GM19397 (cell line): ENCODE measurements around the gene GNAS.
"Not testable (repeated sequence)": the region's sequence is repeated elsewhere in the genome, so short reads cannot be mapped to it uniquely, and the experiment has no call there.

ENCODE experiments used
- ATAC-seq: cut with Tn5 transposase; IDR thresholded peaks from one replicate; pipeline ENCODE4 v1.9.1; 2021; ENCODE audit warnings: mild to moderate bottlenecking, moderate library complexity; ENCODE audit not compliant: unreplicated experiment

The GNAS gene

GRCh38 chr20:58922036-58922435, 69.5 kb downstream of the GNAS start:
- no peak for ATAC-seq

DNA sequence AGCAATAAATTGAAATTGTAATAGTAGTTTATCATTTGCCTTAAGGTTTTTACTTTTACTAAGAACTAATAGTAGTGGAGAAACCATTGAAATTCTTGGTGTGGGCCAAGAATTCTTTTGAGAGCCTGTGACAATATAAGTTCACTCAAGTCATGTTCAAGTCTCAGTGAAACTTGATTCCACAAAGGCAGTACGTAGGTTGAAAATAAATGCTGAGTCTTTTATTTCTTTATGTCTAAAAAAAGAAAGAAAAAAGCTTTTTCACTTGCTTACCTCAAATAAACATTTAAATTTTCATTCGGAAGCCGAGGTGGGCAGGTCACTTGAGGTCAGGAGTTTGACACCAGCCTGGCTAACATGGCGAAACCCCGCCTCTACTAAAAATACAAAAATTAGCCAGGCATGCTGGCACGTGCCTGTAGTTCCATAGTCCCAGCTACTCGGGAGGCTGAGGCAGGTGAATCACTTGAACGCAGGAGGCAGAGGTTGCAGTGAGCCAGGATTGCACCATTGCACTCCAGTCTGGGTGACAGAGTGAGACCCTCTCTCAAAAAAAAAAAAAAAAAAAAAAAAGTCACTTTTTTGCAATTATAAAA, 70.7 kb downstream of the GNAS start:
- no peak for ATAC-seq

GRCh38 chr20:58926802-58927489, 74.4 kb downstream of the GNAS start:
- ATAC-seq: no peak

GRCh38 chr20:58927490-58928061, 75.1 kb downstream of the GNAS start:
- no peak for ATAC-seq

DNA sequence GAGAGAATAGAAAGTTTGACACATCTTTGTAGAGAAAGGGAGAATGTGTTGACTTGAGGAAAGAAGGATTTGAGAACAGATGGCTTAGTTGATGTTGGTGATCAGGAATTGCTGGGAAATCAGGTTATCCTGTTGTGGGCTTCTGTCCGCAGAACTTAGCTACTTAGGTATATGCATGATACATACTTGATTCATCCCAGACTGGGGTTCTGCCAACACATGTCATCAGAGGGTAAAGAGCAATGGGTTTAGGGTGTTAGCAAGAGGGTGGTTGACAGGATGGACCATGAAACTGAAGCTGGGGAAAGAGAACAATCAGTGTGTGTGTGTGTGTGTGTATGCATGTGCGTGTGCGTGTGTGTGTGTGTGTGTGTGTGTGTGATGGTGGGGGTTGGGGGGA, 78.0 kb downstream of the GNAS start:
- no peak for ATAC-seq

- no peak for ATAC-seq
Observed at GRCh38 chr20:58932170-58932569, 79.7 kb downstream of the GNAS start.

DNA sequence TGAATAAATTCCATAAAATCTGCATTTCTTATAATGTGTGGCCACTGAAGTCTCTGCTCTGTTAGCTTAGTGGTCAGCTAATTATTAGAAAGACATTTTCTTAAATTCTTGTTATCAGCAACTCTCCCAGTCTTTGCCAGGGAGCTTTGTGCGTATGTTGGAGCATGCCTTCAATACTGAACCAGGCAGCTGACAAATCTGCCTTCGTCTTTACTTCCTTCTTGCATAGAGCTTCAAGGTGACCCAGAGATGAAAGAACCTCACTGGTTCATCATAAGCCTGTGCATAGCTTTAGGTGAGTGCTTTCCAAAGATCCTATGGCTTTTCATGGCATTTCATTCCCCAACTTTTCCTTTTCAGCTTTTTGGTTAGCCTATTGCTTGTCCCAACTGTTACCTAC, 85.6 kb downstream of the GNAS start:
- ATAC-seq: no peak

GRCh38 chr20:58938541-58938940, 86.0 kb downstream of the GNAS start:
- ATAC-seq: no peak

GRCh38 chr20:58941471-58941870, 89.0 kb downstream of the GNAS start:
- no peak for ATAC-seq

GRCh38 chr20:58942549-58942948, 90.0 kb downstream of the GNAS start:
- no peak for ATAC-seq

- no peak for ATAC-seq
Observed at GRCh38 chr20:58944610-58945009, 92.1 kb downstream of the GNAS start.

DNA sequence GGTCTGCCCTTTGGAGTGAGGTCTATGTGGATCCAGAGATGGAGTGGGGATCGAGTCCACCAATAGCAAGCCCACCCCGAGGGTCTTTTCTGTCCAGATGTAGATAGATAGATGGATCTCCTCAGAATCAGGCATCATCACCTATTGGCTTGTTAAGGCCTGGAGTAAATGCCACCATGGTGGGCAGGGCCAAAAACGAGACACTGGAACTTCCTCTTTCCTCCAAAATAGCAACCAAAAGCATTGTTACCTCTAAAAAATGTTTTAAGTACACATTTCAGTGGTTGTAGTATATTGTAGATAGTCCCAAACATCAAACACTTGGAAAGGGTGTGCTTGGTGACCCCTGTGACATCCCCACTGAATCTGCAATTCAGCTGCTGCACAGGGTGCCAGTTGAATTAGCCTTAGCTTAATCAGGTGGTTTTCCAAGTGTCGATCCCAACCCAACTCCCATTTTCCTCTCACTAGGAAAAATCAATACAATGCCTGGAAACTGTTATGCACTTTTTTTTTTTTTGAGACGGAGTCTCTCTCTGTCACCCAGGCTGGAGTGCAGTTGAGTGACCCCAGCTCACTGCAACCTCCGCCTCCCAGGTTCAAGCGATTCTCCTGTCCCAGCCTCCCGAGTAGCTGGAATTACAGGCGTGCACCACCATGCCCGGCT, 93.6 kb downstream of the GNAS start:
- ATAC-seq: no peak

GRCh38 chr20:58947797-58948388, 95.4 kb downstream of the GNAS start:
- not testable (repeated sequence) for ATAC-seq

DNA sequence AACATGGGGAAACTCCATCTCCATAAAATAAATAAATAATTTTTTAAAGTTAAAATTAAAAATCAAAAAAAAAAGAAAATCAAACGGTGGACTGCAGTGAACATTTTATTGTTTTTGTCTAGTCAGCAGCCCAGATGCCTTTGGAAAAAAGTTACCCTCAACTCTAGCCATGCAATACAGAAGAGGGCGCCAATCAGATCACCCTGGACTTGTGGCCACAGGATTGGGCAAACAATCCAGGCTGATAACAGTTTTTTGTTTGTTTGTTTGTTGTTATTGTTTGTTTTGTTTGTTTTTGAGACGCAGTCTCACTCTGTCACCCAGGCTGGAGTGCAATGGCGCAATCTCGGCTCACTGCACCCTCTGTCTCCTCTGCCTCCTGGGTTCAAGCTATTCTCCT, 98.1 kb downstream of the GNAS start:
- no peak for ATAC-seq

GRCh38 chr20:58953050-58953449, 100.5 kb downstream of the GNAS start:
- no peak for ATAC-seq

GRCh38 chr20:58956078-58956477, 103.6 kb downstream of the GNAS start:
- ATAC-seq: no peak

DNA sequence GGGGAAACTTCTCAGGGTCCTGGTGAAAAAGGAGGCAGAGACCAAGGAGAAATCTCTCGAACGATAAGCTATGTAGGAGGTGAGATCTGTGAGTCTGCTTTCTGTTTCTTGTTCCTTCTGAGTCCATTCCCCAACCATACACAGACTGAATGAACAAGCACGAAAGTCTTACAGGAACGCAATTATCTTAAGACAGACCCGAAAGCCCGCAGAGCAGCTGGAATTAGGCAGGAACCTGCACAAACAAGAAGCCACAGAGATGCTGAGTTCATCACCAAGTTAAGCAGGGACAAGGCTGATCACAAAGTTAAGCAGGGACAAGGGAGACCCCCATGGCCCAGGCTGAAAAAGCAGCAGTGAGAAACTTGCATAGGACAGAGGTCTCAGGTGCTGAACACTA, 107.1 kb downstream of the GNAS start:
- ATAC-seq: no peak
